H1 (cell line): ENCODE measurements around the gene GLRX3. TPM values are rescaled to one million over a fixed set of nuclear protein-coding genes. Genes with fewer than 3 reads are reported as not detected.

Experiments used
- CBX5 ChIP-seq: fragments of 300-800, 300-1000 bp; sonication (generic); IDR thresholded peaks from 2 replicates; pipeline ENCODE4 v1.7.1; 2016; ENCODE audit warnings: antibody characterized with exemption, low read length, low read depth
- CTBP2 ChIP-seq: IDR thresholded peaks from 2 replicates; pipeline ENCODE4 v1.7.0; 2011; ENCODE audit warnings: borderline replicate concordance, mild to moderate bottlenecking, moderate library complexity, mixed read lengths, low read length; ENCODE audit not compliant: insufficient read depth, insufficient read length
- EP300 ChIP-seq, 2 experiments: IDR thresholded peaks; 1 replicate in 1 of 2; 2 replicates in 1 of 2; pipeline ENCODE4 v1.6.1; 2011 to 2012; ENCODE audit warnings: low read depth in 2 of 2, low read length in 2 of 2, mild to moderate bottlenecking in 2 of 2, borderline replicate concordance in 1 of 2, inconsistent platforms in 1 of 2, moderate library complexity in 1 of 2
- FOSL1 ChIP-seq: IDR thresholded peaks from 2 replicates; pipeline ENCODE4 v1.6.1; 2011; ENCODE audit warnings: mild to moderate bottlenecking, low read depth, low read length, moderate library complexity; ENCODE audit not compliant: insufficient read depth
- GABPA ChIP-seq: IDR thresholded peaks from 2 replicates; pipeline ENCODE4 v1.6.1; 2011; ENCODE audit warnings: mild to moderate bottlenecking, low read length, moderate library complexity, borderline replicate concordance; ENCODE audit not compliant: insufficient read depth
- JUN ChIP-seq: IDR thresholded peaks from 2 replicates; pipeline ENCODE4 v1.6.1; 2011; ENCODE audit warnings: low read depth, mild to moderate bottlenecking, improper control_type of control experiment, low read length
- POLR2AphosphoS5 ChIP-seq: IDR thresholded peaks from 2 replicates; pipeline ENCODE4 v1.6.1; 2011; ENCODE audit warnings: low read depth, low read length
- RFX5 ChIP-seq: IDR thresholded peaks from 2 replicates; pipeline ENCODE4 v1.6.1; 2011; ENCODE audit warnings: low read depth, low read length, improper control_type of control experiment, borderline replicate concordance
- SP1 ChIP-seq: IDR thresholded peaks from 2 replicates; pipeline ENCODE4 v1.6.1; 2011; ENCODE audit warnings: low read depth, low read length
- polyA plus RNA-seq, 7 experiments: library from polyadenylated mRNA; depleted of rRNA in 3 of 7; stranded (reverse) in 5 of 7; unstranded in 2 of 7; fragments of >200 nt in 5 of 7; fragments of 200-250 nt in 2 of 7; gene quantifications; 1 replicate in 5 of 7; 2 replicates in 1 of 7; 4 replicates in 1 of 7; pipeline versions ENCODE4 v1.2.1 to v1.2.3, GENCODE V29; 2011 to 2013; ENCODE audit warnings: missing spikeins in 2 of 7, mixed read lengths in 2 of 7
- total RNA-seq: library from RNA; stranded (reverse); fragmentation: NEBNext Ultra II Directional; extraction: Animal tissue kit (Norgen Biotek cat#: 25700); gene quantifications from 2 replicates; pipeline ENCODE4 v1.2.1, GENCODE V29; 2021

Gene GLRX3
- total and polyA plus RNA-seq, 2 of the 8 experiments (the other 6 are each of a cell fraction or from before 2014, with no cell fraction given), result 59.9 to 157 TPM

GRCh38 chr10:130109796-130110245 lies 26.4 kb upstream of the GLRX3 start (continued):
- TF ChIP-seq RFX5 (no peak), SP1 (0 out of 2 replicates have a peak, but pooled peaks have one; percentile 20), EP300 (IDR thresholded peaks at IDR 0.05; ENCODE audit: borderline replicate concordance in 1 of 2, low read depth in 2 of 2, low read length in 2 of 2) (no peak), JUN (no peak), FOSL1 (no peak), CTBP2 (no peak), CBX5 (no peak), GABPA (no peak), POLR2AphosphoS5 (no peak)
- TF ChIP-seq, all 59 proteins: peak for 6
